Measurements from ENCODE around the gene CD109.

GRCh38 chr6:73782911-73783310, 86.9 kb downstream of the CD109 start:
- TF ChIP-seq CTCF (IDR thresholded peaks at IDR 0.05 in 8 of 11, conservative IDR thresholded peaks at IDR 0.05 in 3 of 11) (no peak), POLR2A (IDR thresholded peaks at IDR 0.05) (no peak)
